ENCODE data around the gene PITPNC1. TPM values are rescaled to one million over a fixed set of nuclear protein-coding genes. Genes with fewer than 3 reads are reported as not detected.

PITPNC1 gene
- total RNA-seq, 1 experiment from 2014 or later = 37.5 TPM

- Histone ChIP-seq H3K79me1 (ENCODE audit: insufficient read depth, low read depth, low read length, poor library complexity, severe bottlenecking) (no peaks in the 10 kb centered on the region), H2BK15ac (ENCODE audit: low read depth, low read length) (no peak overlapping the region), H4K20me1 (ENCODE audit: control insufficient read depth, insufficient read depth, insufficient read length) (no peaks in the 10 kb centered on the region), H2BK120ac (ENCODE audit: low read depth, low read length, poor library complexity, severe bottlenecking) (no peak overlapping the region), H3T11ph (ENCODE audit: low read length) (no peak overlapping the region), H3K9ac (ENCODE audit: extremely low read depth, insufficient read length, low read length) (no peak overlapping the region), H3K56ac (ENCODE audit: insufficient read length, low read depth, low read length) (no peak overlapping the region), H3K79me2 (ENCODE audit: insufficient read depth, low read length) (no peaks in the 10 kb centered on the region), H2AK5ac (ENCODE audit: insufficient read length, low read length) (no peak overlapping the region), H3K23me2 (ENCODE audit: insufficient read length, low read depth, low read length, poor library complexity, severe bottlenecking) (no peaks in the 10 kb centered on the region), H2AFZ (ENCODE audit: low read length) (no peak overlapping the region), H4K8ac (replicated peaks; ENCODE audit: insufficient read length, low read depth, low read length) (no peak overlapping the region), H3K4me1 (ENCODE audit: insufficient read depth, low read length) (peaks cover under 1% of the 10 kb centered on the region; the same call in 1 of the 2 replicates), H3K27me3 (ENCODE audit: insufficient read depth, low read length) (no peaks in the 10 kb centered on the region), H2BK20ac (ENCODE audit: low read depth, low read length, poor library complexity, severe bottlenecking) (no peak overlapping the region), H3K9me3 (ENCODE audit: control insufficient read depth, low read depth, low read length) (no peaks in the 10 kb centered on the region), H2BK12ac (ENCODE audit: insufficient read length, low read depth, low read length) (no peak overlapping the region), H4K91ac (ENCODE audit: insufficient read length, low read depth, low read length) (no peak overlapping the region), H4K5ac (ENCODE audit: insufficient read length, low read depth, low read length) (no peak overlapping the region), H2BK5ac (ENCODE audit: insufficient read length, low read length) (no peak overlapping the region), H3K4ac (ENCODE audit: low read depth, low read length) (no peak overlapping the region), H3K18ac (ENCODE audit: insufficient read length, low read depth, low read length) (no peak overlapping the region), H3K23ac (ENCODE audit: insufficient read length, low read depth, low read length) (no peak overlapping the region), H3K14ac (ENCODE audit: insufficient read depth, low read length) (no peak overlapping the region), H3K27ac (ENCODE audit: insufficient read length, low read depth, low read length) (no peak overlapping the region), H3K4me2 (ENCODE audit: insufficient read depth, insufficient read length, low read length) (no peak overlapping the region)
- no peaks in the 10 kb centered on the region for H3K27me3 Mint-ChIP-seq (ENCODE audit: low read depth)
- H3K4me1 Mint-ChIP-seq = peaks cover 12 to 13% of the 10 kb centered on the region in 2 experiments
- no peak overlapping the region for H3K4me3 Mint-ChIP-seq
- no peak for DNase-seq
- peaks cover 0 to 12% (median 2%) of the 10 kb centered on the region in 3 experiments; a peak in 6 of 7 replicates for H3K36me3 Mint-ChIP-seq (ENCODE audit: insufficient read depth in 1 of 3, low read depth in 3 of 3)
- H3K27ac Mint-ChIP-seq = no peak overlapping the region
- no CpG with 5 or more reads among the region's 6 CpGs for WGBS (ENCODE audit: extremely low coverage, insufficient read length, low lambda C conversion rate)
- no peak for TF ChIP-seq CTCF (conservative IDR thresholded peaks at IDR 0.05)
- H3K9me3 Mint-ChIP-seq = peaks cover 0 to 3% of the 10 kb centered on the region in 2 experiments; a peak in 1 of 5 replicates
Measured at GRCh38 chr17:67554634-67555033, 177.6 kb downstream of the PITPNC1 start.

Data from H9 (cell line).